ENCODE data around the gene KLRK1.

Gene KLRK1

GRCh38 chr12:10365696-10366405 lies 24.0 kb downstream of the KLRK1 start:
- no peak for DNase-seq
- H3K9me3 ChIP-seq, result no peaks in the 10 kb centered on the region
- TF ChIP-seq, protein P1, sequence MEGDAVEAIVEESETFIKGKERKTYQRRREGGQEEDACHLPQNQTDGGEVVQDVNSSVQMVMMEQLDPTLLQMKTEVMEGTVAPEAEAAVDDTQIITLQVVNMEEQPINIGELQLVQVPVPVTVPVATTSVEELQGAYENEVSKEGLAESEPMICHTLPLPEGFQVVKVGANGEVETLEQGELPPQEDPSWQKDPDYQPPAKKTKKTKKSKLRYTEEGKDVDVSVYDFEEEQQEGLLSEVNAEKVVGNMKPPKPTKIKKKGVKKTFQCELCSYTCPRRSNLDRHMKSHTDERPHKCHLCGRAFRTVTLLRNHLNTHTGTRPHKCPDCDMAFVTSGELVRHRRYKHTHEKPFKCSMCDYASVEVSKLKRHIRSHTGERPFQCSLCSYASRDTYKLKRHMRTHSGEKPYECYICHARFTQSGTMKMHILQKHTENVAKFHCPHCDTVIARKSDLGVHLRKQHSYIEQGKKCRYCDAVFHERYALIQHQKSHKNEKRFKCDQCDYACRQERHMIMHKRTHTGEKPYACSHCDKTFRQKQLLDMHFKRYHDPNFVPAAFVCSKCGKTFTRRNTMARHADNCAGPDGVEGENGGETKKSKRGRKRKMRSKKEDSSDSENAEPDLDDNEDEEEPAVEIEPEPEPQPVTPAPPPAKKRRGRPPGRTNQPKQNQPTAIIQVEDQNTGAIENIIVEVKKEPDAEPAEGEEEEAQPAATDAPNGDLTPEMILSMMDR (IDR thresholded peaks at IDR 0.05; ENCODE audit: low read depth, low read length), result peak; percentile 35
- no peaks in the 10 kb centered on the region for H3K36me3 ChIP-seq
- peak overlapping the region; percentile 78 for H3K4me3 ChIP-seq (ENCODE audit: low read depth, low read length)
- H3K27me3 ChIP-seq, result no peaks in the 10 kb centered on the region
- peaks cover 2% of the 10 kb centered on the region; the same call in 1 of the 2 replicates for H3K4me1 ChIP-seq

DNA sequence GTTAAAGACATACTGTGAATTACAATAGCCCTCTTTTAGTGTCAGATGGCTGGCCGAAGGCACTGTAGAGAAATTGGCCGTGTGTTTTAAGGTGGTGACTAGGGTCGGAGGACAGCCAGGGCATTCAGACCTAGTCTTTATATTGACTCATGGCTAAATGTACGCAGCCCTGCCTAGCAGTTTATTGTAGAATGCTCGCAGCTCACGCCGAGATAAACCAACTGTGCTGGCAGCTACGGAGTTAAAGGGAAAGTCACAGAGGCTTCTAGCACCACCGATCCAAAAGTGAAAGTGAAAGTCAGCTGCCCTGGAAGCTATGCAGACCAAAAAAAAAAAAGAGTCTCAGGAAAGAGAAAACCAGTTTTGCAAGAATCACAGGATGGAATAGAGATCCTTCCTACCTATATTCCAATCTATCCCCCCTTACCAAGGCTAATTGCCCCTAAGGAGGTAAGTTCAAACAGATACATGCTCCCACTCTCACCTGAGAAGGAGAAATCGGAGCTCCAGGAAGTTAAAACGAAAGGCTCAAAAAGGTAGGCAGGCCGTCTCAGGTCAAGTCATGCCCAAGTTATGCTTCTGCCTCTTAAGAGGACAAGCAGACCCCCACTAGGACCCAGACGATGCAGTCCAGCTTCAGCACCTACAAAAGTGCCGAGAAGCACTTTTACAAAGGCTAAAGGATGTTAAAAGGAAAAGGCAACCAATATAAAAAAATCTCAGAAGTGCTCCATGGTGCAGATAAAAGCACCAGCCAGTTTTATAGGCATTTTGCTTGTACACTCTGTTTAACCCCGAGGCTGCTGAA lies 24.8 kb downstream of the KLRK1 start:
- Histone ChIP-seq H3K4me3 (ENCODE audit: low read depth, low read length) (peak overlapping the region; percentile 78), H3K4me1 (peaks cover 2% of the 10 kb centered on the region; the same call in 1 of the 2 replicates), H3K36me3 (no peaks in the 10 kb centered on the region), H3K27me3 (no peaks in the 10 kb centered on the region), H3K9me3 (no peaks in the 10 kb centered on the region)
- DNase-seq, result peak; percentile 35
- TF ChIP-seq, protein P1 (IDR thresholded peaks at IDR 0.05; ENCODE audit: low read depth, low read length), result no peak

GRCh38 chr12:10363914-10364814 lies 25.7 kb downstream of the KLRK1 start:
- TF ChIP-seq, protein P1 (IDR thresholded peaks at IDR 0.05; ENCODE audit: low read depth, low read length), result no peak
- H3K4me3 ChIP-seq (ENCODE audit: low read depth, low read length), result peak overlapping the region; percentile 78
- peaks cover 2% of the 10 kb centered on the region; the same call in 1 of the 2 replicates for H3K4me1 ChIP-seq
- no peaks in the 10 kb centered on the region for H3K27me3 ChIP-seq
- no peak for DNase-seq
- no peaks in the 10 kb centered on the region for H3K9me3 ChIP-seq
- H3K36me3 ChIP-seq, result no peaks in the 10 kb centered on the region

GRCh38 chr12:10363658-10363913 lies 26.3 kb downstream of the KLRK1 start:
- Histone ChIP-seq H3K4me1 (peaks cover 2% of the 10 kb centered on the region; the same call in 1 of the 2 replicates), H3K4me3 (ENCODE audit: low read depth, low read length) (no peak overlapping the region), H3K36me3 (no peaks in the 10 kb centered on the region), H3K27me3 (no peaks in the 10 kb centered on the region), H3K9me3 (no peaks in the 10 kb centered on the region)
- no peak for DNase-seq
- TF ChIP-seq, protein P1 (IDR thresholded peaks at IDR 0.05; ENCODE audit: low read depth, low read length), result no peak

DNA sequence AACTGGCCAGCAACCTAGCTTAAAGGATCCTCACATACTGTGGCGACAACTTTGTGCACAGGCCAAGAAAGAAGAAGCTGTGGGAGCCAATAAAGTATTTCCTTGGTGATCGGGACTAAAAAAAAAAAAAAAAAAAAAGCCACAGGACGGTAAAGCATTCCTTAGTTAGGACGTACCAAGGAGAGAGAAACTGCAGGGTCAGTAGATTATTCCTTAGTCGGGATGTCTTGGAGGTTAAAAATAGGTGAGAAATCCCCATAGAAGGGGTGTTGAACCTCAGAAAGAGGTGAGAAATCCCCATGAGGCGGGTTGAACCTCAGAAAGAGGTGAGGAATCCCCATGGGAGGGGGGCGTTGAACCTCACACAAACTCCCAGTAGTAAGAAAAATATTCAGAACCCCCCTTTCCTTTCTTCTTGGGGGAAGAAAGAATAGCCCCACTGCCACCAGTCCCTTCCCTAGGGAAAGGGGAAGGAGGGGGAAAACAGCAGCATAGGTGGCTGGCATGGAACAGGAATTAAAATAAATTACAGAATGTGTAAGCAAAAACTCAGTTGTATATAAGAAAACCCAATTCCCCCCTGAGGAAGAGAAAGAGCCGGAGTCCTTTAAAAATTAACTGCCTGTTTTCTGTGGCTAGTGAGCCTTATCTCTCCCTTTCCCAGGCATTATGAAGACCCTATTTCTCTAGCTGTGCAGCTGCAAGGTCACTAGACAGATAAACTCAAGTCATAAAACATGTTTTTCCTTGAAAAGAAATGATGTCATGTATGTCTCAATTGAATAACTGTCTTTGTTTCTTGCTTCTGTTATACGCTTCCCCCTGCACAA lies 26.8 kb downstream of the KLRK1 start:
- H3K9me3 ChIP-seq, result no peaks in the 10 kb centered on the region
- TF ChIP-seq, protein P1 (IDR thresholded peaks at IDR 0.05; ENCODE audit: low read depth, low read length), result no peak
- no peaks in the 10 kb centered on the region for H3K36me3 ChIP-seq
- H3K4me3 ChIP-seq (ENCODE audit: low read depth, low read length), result no peak overlapping the region
- peaks cover 2% of the 10 kb centered on the region; the same call in 1 of the 2 replicates for H3K4me1 ChIP-seq
- H3K27me3 ChIP-seq, result no peaks in the 10 kb centered on the region
- no peak for DNase-seq

Data from BE2C (cell line).